Measurements from ENCODE around the gene HDAC10. TPM values are rescaled to one million over a fixed set of nuclear protein-coding genes. Genes with fewer than 3 reads are reported as not detected.

Gene HDAC10
- polyA plus RNA-seq, 1 of the 3 experiments (the other 2 are of a cell fraction): 51.9 TPM

GRCh38 chr22:50200461-50201190, 50.4 kb downstream of the HDAC10 start, which contains the start of gene SELENOO:
Gene SELENOO, plus strand, starts transcription at chr22:50201011. Its CDS starts 26 bp downstream, at chr22:50201037.
- H3K9ac ChIP-seq: peak within 1 kb of the TSS; percentile 65
- no peaks in the 10 kb centered on the region for H3K9me3 ChIP-seq
- 0 out of 2 replicates have a peak, but pooled peaks have one; percentile 35 for TF ChIP-seq IRF3 (IDR thresholded peaks at IDR 0.05; ENCODE audit: low read depth, low read length)
- peak; percentile 63; the same call in 1 of the 2 replicates for TF ChIP-seq SIN3A (IDR thresholded peaks at IDR 0.05; ENCODE audit: borderline replicate concordance, low read depth, low read length)
- TF ChIP-seq REST (IDR thresholded peaks at IDR 0.05; ENCODE audit: low read depth, low read length): no peak
- peak; percentile 89 for TF ChIP-seq GABPA (IDR thresholded peaks at IDR 0.05; ENCODE audit: low read depth)
- peak; percentile 56; the same call in 1 of the 2 replicates for TF ChIP-seq POLR2AphosphoS5 (IDR thresholded peaks at IDR 0.05; ENCODE audit: low read depth, low read length)
- TF ChIP-seq PBX3 (IDR thresholded peaks at IDR 0.05): peak; percentile 98
- TF ChIP-seq RAD21 (IDR thresholded peaks at IDR 0.05; ENCODE audit: low read length): no peak
- no peak for TF ChIP-seq JUND (IDR thresholded peaks at IDR 0.05)
- no peak for TF ChIP-seq TCF12 (IDR thresholded peaks at IDR 0.05)
- peak; percentile 76 for TF ChIP-seq MXI1 (IDR thresholded peaks at IDR 0.05; ENCODE audit: low read depth, low read length)
- TF ChIP-seq ELF1 (IDR thresholded peaks at IDR 0.05): no peak; the same call in 1 of the 2 replicates
- TF ChIP-seq YY1 (IDR thresholded peaks at IDR 0.05; ENCODE audit: low read depth): peak; percentile 69; the same call in 1 of the 2 replicates
- no peak for TF ChIP-seq FOXM1 (IDR thresholded peaks at IDR 0.05; ENCODE audit: low read depth)
- TF ChIP-seq EZH2phosphoT487 (IDR thresholded peaks at IDR 0.05; ENCODE audit: borderline replicate concordance, low read depth): no peak
- no peak for TF ChIP-seq NRF1 (IDR thresholded peaks at IDR 0.05; ENCODE audit: low read depth, low read length)
- TF ChIP-seq RXRA (IDR thresholded peaks at IDR 0.05; ENCODE audit: borderline replicate concordance, low read depth): no peak
- TF ChIP-seq GATA2 (CRISPR knock-in tag; IDR thresholded peaks at IDR 0.05): no peak
- TF ChIP-seq CHD2 (IDR thresholded peaks at IDR 0.05; ENCODE audit: low read length, partially characterized antibody): peak; percentile 86
- TF ChIP-seq FOXJ3 (CRISPR knock-in tag; IDR thresholded peaks at IDR 0.05): no peak
- TF ChIP-seq TAF1 (IDR thresholded peaks at IDR 0.05; ENCODE audit: borderline replicate concordance, low read depth, low read length): peak; percentile 83
- no peak for TF ChIP-seq USF1 (IDR thresholded peaks at IDR 0.05; ENCODE audit: borderline replicate concordance, low read depth)
- TF ChIP-seq MAX (IDR thresholded peaks at IDR 0.05; ENCODE audit: low read depth): peak; percentile 22; the same call in 1 of the 2 replicates
- H4K20me1 ChIP-seq (ENCODE audit: insufficient read depth): peaks cover 6% of the 10 kb centered on the region
- H3K4me1 ChIP-seq (ENCODE audit: control insufficient read depth in 1 of 2, insufficient read depth in 2 of 2, low read depth in 1 of 2, low read length in 1 of 2): peaks cover 0 to 15% of the 10 kb centered on the region in 2 experiments; a peak in 1 of 4 replicates
- H3K4me2 ChIP-seq: peak within 1 kb of the TSS; percentile 98
- peak within 1 kb of the TSS; percentile 80 to 84 for H3K4me3 ChIP-seq (ENCODE audit: low read depth in 2 of 2, low read length in 1 of 2)
- WGBS (ENCODE audit: low lambda C conversion rate): 0% methylated on average over 5 of the region's 105 CpGs
- ChIA-PET CTCF (interaction anchor here (0.8 to 1.0 kb wide), 2 partner anchors 10 to 11 kb away, joined by 3 to 4 read pairs; no protein-coding TSS in a partner anchor), POLR2A (no interaction called here)
- H3K27ac ChIP-seq (ENCODE audit: low read depth in 2 of 2, low read length in 1 of 2): peak within 1 kb of the TSS in 1 of 2 experiments; percentile 71; a peak in 1 of 4 replicates
- H3K9me2 ChIP-seq: no peaks in the 10 kb centered on the region
- H2AFZ ChIP-seq (ENCODE audit: low read depth): peak within 1 kb of the TSS; percentile 59; the same call in 1 of the 2 replicates
- peaks cover 37% of the 10 kb centered on the region for H3K79me2 ChIP-seq (ENCODE audit: insufficient read depth)
- no peaks in the 10 kb centered on the region for H3K27me3 ChIP-seq (ENCODE audit: insufficient read depth)
- H3K36me3 ChIP-seq (replicated peaks in 1 of 2; ENCODE audit: control insufficient read depth in 1 of 2, insufficient read depth in 2 of 2, low read length in 1 of 2): peaks cover 19 to 20% of the 10 kb centered on the region in 2 experiments
- peak; percentile 100 for DNase-seq
- no peaks in the 10 kb centered on the region for H3F3A ChIP-seq (replicated peaks; ENCODE audit: insufficient read depth)
